NCI-H2171 (cell line): ENCODE data around the gene SCFD2.
A peak's percentile ranks its signal among the peaks of the same experiment; 100 is the strongest.
"Not testable (repeated sequence)": the region's sequence is repeated elsewhere in the genome, so short reads cannot be mapped to it uniquely, and the experiment has no call there.

Experiments used
- DNase-seq: peaks from one replicate; lab custom pipeline; 2025; lab: John Stamatoyannopoulos, UW

SCFD2 gene

DNA sequence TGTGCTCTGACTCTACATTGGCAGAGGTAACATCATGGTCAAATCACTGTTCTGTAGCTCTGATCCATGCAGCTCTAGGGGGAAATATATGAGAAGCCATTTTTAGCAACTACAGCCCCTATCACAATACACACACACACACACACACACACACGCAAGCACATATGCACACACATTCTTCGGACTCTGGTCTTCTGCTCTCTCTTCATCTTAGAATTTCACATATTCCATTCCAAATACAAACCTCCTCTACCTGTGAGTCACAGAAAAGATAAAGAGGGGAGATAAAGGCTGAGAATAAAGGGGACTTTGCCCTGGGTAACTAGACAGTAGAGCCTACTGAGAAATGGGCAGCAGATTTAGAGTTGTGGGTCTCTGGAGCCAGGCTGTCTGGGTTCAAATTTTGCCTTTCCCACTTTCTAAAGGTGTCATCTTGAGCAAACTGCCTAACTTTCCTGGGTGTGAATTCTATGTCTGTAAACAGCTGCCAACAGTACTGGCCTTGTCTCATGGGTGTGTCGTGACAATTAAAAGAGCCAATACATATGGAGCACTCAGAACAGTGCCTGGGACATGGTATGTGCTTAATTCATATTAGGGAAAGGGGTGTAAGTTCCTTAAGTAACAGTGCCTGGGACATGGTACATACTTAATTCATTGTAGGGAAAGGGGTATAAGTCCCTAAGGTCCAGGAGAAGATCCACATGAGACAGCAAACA is 515.3 kb downstream of the SCFD2 start:
- no peak for DNase-seq

DNA sequence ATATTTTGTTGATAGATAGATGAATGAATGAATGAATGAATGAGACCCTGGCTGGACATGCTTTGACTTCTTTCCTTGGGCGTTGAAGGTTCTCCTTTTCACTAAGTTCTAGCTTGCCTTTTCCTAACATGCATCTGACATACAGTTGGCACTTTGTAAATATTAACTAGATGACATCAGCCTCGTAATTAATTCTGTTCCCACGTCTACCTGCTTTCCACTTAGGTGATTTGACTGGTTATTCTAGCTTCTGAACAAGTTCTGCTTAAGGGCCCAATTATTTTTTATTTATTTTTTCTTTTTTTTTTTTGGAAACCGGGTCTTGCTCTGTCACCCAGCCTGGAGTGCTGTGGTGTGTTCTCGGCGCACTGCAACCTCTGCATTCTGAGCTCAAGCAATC is 517.6 kb downstream of the SCFD2 start:
- DNase-seq = no peak

DNA sequence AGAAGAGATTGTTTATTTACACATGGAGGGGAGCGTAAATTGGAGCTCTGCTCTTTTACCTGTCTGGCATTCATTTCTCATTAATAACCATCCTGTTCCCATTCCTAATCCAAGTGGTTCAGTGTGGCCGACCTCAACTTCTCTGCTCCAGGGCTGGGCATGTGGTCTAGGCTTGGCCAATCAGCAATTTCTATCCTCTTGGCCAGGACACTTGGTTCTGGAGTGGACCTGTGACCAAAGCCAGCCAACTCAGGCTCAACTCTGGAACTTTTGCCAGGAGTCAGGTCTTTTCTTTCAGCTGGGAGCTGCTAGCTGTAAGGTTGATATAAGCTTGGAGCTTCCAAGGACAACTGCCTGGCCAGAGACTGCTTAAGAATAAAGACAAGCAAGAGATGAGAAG is 519.4 kb downstream of the SCFD2 start:
- no peak for DNase-seq

DNA sequence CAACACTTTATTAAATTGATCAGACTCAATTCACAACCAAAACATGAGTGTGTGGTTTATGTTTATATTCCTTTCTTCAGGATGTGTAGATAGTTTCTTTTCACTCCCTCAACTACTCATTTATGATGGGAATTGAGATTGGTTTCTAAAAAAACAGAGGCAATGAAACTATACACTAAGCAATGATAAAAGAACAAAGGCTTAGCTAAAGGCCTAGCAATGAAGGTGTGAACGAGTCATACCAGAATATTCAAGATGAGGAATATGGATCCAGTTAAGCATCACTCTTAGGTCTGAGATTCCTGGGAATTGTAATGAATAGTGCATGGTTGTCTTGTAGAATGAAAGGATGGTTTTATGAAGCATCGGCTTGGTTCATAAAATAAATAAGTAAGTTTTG is 521.3 kb downstream of the SCFD2 start:
- no peak for DNase-seq

DNA sequence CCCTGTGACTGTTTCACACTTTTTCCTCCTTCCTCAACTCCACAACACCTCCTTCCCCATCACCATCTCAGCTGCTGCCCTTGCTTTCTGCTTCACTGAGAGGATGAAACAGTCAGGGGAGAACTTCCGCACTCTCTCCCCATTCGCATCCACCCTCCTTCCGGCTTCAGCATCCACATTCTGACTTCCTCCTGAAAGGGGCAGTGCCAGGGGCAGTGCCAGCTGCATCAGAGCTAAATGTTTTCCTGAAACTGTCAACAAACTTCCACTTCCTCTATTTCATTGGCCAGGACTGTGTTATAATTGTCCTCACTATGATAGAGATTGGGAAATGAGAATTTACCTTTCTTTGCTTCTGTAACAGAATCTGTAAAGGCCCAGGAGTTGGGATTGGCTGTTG is 521.9 kb downstream of the SCFD2 start:
- DNase-seq = no peak

DNA sequence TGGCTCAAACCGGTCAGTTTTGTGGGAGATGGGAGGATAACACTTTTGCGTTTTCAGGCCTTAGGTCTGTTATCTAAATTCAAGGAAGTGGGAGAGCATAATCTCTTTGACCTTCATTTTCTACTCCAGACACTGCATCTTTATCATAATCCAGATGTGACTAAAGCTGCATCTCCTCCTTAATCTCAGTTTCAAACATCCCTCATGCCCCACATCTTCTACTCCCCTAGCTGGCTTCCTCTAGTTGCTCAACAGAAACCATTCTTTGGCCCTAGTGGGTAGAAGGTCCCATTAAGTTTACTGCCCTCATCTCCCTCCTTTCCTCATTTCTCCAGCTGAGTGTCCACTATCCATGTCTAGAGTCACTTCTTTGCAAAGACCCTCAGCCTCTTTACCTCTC is 522.5 kb downstream of the SCFD2 start:
- no peak for DNase-seq

DNA sequence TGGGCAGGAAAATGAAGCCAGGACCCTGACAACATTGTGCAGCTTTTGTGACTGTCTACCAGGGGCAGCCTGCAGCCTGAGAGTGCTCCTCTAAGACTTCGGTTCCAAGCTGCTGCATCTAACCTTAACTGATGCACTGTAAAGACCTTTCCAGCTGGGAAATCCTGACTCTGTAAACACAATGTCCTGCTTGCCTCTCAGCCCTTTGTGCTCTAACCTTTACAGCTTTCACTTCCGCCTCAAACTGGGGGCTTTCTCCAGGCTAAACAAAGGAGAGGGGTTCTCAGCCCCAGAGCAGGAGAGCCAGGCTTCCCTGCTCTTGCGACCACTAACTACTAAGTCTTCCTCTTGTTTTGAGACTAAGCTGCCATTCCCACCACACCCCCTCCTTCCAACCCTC is 523.1 kb downstream of the SCFD2 start:
- no peak for DNase-seq

DNA sequence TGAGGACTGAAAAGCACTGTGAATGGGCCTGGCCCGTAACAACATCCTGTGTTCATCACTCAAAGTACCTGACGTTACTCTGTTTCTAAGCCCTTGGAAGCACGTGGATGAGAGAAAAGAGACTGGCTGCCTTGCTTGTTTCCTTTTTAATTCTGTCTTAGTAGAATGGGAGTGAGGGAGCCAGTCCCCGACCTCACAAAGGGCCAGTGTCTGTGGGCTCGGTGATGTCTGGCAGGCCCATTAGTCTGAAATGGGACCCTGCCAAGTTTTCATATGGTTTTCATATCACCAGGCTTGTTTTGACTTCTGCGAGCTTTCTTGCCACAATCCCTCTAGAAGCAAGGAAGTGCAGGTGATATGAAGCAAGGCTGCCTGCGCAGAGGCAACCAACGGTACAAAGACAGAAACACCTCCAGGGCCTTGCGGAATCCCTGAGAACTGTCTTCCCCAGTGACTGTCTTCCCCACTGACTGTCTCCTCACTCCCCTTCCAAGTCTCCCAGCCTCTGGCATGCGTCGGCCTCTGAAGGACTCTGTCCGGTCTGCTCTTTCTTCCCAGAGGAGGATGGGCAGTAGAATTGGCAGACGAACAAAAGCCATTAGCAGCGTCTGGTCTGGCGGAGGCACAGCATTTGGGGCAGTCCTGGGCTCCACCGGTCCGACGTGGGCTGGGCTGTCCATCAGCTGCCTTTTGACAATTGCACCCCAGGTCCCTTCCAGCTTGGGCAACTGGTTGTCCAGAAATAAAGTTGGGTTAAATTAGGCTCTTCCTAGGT is 524.0 kb downstream of the SCFD2 start:
- no peak for DNase-seq

DNA sequence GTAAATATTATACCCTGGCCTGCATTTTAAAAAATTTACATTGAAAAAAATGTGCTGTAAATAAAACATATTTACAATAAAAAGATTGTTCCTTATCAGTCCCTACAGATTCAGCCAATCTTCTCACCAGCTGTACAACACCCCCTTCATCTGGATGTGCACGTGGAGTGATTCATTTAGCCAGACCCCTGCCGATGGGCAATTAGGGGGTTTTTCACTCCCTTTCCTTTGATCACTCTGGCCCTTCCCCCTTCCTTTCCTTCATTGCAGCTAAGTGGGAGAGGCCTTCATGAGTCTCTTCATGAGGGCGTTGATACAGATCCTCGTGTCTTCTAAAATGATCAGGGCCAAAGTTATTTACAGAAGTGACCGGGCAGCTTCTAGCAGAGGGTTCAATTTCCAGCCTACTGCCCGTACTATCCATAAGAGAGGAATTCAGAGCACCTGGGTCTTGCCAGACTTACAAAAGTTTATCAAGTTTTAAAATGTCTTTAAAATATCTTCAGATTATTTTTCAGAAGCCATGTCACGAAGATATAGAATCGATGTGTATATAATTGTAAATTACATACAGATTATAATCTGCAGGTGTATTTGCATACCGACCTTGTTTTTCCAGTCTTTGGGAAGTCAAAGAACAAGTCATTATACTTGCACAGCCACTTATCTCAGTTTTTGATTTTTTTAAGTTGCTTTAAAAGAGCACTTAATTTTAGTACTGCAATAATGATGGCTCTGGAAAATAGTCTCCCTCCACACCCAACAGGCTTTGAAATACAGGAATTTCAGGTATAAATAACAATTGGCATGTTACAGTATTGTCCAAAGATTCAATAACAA is 525.1 kb downstream of the SCFD2 start:
- DNase-seq = no peak

DNA sequence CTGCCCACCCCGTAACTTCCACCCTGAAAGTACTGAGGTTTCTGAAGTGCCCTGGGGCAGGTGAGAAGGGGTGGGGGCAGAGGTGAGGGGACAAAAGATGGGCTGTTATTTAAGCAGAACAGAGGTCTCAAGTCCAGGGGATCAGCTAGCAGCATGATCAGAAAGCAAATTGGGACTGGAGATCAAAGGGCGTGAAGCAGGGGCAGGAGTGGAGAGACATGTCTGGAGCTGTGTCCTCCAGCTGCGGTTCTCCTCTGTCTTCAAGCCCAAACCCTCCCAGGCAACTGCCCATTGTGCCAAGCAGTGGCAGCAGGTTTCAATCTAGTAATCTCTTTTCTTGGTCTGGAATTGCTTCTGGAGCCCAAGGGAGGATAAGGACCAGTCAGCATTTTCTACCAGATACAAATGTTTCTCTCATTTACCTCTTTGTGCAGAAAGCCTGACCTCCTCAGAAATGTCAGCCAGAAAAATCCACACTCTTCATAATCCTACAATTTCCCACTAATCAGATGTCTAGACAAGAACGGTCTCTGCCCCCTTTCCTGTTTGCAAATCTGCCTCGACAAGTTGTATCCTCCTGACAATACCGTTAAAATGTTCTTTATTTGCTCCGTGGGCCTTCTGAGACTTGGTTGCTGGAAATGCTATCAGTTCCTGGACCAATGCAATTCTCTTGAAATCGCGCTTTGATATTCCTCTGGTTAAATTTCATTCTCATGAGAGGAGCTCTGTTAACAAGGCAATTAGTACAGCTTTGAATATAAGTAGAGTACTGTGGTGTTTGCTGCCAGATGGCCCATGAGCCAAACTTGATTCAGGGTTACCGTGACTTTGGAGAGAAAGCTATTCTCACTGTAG is 526.9 kb downstream of the SCFD2 start:
- peak; percentile 12 for DNase-seq

DNA sequence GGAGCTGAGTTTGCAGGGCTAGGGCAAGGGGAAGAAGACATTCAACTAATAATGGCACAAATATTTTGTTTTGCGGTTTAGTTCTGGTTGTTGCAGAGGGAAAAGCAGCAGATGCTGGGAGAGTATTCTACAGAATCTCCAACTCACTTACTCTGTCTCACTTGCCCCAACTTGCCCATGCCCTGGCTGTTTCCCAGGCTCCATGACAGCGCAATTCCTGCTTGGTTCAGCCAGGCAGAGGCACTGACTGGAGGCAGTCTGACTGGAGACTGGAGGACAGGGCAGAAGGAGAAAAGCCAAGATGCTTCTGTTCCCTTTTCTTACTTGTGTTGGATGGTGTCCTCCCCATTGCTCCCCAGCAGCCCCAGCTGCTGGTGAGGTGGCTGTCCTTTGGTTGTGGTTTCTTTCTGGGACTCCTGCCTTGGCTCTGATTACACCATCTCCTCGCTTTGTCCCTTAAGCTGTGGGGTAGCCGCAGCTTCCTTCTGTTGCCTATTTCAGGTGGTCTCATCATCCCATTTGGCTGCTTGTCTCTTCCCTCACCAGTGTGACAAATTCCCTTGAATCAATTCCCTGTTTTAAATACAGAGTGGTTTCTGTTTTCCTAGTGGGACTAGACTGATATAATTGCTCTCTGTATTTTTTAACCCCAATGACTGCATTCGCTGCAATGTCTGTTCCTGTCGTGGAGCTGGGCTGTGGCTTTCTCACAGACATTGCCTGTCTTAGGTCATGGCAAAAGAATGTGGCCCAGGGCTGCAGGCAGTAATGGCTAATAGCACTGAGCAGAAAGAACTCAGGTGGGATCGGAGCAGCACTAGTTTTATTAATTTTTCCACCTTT is 527.9 kb downstream of the SCFD2 start:
- DNase-seq = peak; percentile 54

DNA sequence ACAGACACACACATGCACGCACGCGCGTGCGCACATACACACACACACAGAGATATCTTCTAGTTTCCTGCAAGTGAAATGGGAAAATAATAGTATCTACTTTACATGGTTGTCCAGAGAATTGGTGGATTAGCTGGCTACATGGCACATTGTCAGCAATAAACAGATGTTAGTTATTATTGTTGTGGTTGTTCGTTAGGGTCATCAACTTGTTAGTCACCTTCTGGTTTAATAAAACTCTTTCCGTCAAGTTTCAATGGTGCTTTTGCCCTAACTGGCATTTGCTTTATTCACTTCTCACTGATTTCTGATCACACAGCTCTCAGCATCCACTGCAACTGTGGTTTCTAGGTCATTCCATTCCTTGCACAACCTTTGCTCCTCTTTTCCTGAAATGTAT is 529.2 kb downstream of the SCFD2 start:
- DNase-seq = no peak

DNA sequence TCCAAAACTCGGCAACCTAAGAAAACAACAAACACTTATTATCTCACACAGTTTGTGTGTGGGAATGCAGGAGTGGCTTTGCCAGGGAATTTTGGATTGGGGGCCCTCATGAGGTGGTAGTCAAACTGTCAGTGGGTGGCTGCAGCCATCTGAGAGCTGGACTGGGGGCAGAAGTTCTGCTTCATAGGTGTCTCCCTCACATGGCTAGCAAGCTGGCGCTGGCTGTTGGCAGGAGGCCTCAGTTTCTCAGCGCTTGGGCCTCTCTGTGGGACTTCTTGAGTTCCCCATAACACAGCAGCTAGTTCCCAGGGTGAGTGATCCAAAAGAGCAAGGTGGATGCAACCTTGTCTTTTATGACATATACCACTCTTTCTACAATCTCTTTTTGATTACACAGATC is 529.7 kb downstream of the SCFD2 start:
- no peak for DNase-seq

DNA sequence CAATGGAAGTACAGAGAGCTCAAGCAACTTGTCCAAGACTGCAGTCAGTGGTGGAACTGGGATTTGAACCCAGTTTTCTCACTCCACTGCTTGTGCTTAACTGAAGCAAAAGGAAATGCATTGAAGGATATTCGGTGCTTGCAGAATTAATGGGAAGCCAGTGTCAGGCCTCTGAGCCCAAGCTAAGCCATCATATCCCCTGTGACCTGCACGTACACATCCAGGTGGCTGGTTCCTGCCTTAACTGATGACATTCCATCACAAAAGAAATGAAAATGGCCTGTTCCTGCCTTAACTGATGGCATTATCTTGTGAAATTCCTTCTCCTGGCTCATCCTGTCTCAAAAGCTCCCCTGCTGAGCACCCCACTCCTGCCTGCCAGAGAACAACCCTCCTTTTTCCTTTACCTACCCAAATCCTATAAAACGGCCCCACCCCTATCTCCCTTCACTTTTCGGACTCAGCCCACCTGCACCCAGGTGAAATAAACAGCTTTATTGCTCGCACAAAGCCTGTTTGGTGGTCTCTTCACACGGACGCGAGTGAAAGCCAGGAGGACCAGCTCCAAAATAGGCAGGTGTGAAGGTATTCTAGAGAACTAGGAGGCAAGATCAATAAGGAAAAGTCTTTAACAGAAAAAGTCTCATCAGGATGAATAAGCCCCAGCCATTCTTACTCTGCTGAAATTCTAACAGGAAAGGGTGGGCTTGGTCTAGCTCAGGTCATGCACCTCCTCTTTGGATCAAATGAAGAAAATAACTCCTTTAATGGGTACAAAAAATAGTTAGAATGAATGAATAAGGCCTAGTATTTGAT is 531.0 kb downstream of the SCFD2 start:
- not testable (repeated sequence) for DNase-seq

DNA sequence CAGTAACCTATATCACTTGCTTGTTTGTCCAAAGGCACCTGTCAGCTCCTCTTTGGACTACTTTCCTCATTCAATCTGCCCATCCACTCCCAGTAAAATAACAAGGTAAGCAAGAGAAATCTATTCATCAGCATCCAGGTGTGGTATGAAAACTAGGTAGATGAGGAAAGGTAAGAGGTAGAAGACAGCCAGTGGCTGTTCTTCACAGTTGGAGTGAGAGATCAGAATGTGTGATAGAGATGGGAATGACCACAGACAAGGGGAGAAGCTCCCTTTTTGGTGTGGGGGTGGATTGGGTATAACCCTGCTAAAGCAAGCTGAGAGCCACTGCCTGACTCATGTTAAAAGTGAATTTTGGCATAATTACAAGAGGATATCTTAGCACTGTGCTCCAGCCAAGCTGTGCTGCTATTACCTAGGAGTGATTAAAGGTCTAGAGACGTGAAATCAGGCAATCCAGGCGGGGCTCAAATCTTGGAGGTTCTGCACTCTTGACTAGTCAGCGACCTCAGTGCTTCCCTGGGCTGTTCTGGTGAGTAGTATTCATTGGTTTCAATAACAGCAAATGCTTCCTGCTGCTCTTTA is 531.8 kb downstream of the SCFD2 start:
- DNase-seq = no peak

DNA sequence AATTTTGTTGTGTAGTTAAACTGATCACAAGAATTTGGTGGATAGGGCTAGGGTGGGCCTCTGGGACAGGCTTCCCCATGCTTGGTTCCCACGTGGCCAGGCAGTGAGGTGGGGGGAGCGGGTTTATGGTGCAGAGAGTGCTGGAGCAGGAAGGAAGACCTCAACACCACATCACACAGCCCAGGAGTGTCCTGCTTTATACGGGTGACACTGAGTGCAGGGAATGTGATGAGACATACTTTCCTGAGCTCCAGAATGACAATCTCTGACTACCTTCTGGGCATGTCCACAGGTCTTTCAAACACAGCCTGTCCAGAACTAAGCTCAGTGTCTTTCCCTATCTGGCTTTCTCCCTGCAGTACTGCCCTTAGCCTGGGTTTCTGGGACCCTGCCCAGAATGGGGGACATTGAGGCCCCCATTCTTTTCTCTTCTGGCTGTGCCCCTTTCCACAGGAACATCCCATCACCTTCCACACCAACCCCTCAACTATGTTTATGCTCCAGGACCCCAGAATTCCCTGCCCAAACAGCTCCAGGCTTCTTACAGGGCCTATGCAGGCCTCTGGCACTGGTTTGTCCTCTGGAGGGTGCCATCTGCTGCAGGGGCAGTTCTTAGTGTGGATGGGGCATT is 540.3 kb downstream of the SCFD2 start:
- DNase-seq = no peak

DNA sequence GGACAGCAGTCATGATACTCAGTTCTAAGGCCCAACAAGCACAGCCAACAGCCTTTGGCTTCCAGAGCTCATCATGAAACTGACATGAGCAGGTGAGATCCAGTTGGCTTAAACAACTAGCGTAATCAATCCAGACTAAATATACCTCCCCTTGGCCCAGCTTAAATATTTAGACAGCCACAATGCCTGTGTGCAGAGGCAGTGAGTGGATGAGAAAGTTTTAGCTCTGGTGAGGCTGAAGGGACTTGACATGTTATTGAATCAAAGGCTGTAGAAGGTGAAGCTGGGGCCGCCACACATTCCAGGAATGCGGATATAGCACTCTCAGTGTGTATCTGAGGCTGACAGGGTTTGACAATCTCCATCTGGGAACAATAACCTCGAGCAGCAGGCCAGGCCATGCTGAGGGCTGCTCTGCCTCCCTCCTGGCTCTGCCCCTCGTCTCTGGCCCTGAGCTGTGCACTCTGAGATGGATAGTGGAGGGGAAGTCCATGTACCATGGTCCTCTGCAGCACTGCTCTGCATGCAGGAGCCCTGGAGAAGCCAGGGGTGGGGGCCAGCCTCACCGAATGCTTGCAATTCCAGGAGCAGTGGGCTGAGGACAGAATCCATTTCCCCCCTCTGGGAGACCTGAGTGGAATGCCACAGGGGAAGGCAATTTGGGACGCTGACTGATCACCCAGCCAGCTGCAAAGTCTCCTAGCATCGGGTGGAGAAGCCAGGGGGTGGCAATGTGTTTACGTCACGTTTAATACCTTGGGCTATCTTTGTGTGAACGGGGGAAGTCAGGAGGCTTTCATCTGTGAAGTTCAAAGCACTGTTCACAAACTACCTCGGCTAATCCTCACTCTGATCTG is 541.0 kb downstream of the SCFD2 start:
- no peak for DNase-seq

DNA sequence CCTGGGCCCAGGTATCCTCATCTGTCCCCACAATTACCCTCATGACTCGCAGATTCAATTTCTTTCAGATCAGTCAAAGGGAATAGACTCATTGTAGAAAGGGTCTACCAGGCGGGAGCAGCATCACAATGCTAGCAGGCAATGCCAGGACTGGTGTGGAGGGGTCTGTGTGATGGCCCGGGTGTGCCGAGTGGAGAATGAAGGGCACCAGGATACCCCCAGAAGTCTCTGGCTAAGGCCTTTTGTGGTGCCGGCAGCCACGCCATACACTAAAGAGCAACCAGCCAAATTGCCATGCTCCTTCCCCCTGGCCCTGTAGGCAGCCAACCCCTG is 541.6 kb downstream of the SCFD2 start:
- no peak for DNase-seq
